Neural crest cell (in vitro differentiated cells): Measurements from ENCODE around the gene NRBP1. TPM values are rescaled to one million over a fixed set of nuclear protein-coding genes. Genes with fewer than 3 reads are reported as not detected.
A peak's percentile ranks its signal among the peaks of the same experiment; 100 is the strongest.

ENCODE experiments used
- DNase-seq: peaks from one replicate; pipeline ENCODE4 v3.0.0; 2021; ENCODE audit warnings: low read depth, mixed read lengths, low spot score
- H3K27ac Mint-ChIP-seq: one replicate; pipeline ENCODE4 v1.8.0; 2021; ENCODE audit warnings: mild to moderate bottlenecking, mixed read lengths; ENCODE audit not compliant: unreplicated experiment
- H3K27me3 Mint-ChIP-seq: 2 replicates; pipeline ENCODE4 v1.8.0; 2021; ENCODE audit warnings: low read depth, mild to moderate bottlenecking, mixed read lengths
- H3K36me3 Mint-ChIP-seq: 2 replicates; pipeline ENCODE4 v1.8.0; 2021; ENCODE audit warnings: low read depth, mild to moderate bottlenecking, mixed read lengths
- H3K4me1 Mint-ChIP-seq: 2 replicates; pipeline ENCODE4 v1.8.0; 2021; ENCODE audit warnings: mixed read lengths
- H3K4me3 Mint-ChIP-seq: one replicate; pipeline ENCODE4 v1.8.0; 2021; ENCODE audit warnings: mild to moderate bottlenecking, mixed read lengths
- H3K9me3 Mint-ChIP-seq: 2 replicates; pipeline ENCODE4 v1.8.0; 2021; ENCODE audit warnings: mixed read lengths
- CTCF ChIP-seq: fragments of 200-600 bp; sonication (generic); conservative IDR thresholded peaks from 2 replicates; pipeline ENCODE4 v1.5.0; 2021; ENCODE audit warnings: antibody characterized with exemption, mild to moderate bottlenecking
- long read RNA-seq: library from polyadenylated mRNA; unstranded; transcript quantifications from one replicate; pipeline ENCODE4 v2.0.0, GENCODE V29; 2020
- total RNA-seq: library from RNA; stranded (reverse); gene quantifications from 2 replicates; pipeline ENCODE4 v1.2.1, GENCODE V29; 2021

NRBP1 gene
- 107 TPM in 2 replicates for total RNA-seq
- long read RNA-seq, transcript NRBP1-203 (18 exons, 2,163 nt) = major isoform, 9 of 105 reads
- long read RNA-seq, partial matches to known transcripts = 91 of 105 reads
- long read RNA-seq, other reads (novel, unspliced or antisense) = 5 of 105 reads

GRCh38 chr2:27428213-27428977, at the start of gene NRBP1:
Gene NRBP1 (plus strand): TSS chr2:27428631. CDS start chr2:27433274, 4,643 bp downstream.
- TF ChIP-seq CTCF = no peak
- H3K27ac Mint-ChIP-seq = peak within 1 kb of the TSS; percentile 98
- H3K4me1 Mint-ChIP-seq = peaks cover 27% of the 10 kb centered on the region
- H3K27me3 Mint-ChIP-seq = no peaks in the 10 kb centered on the region
- peaks cover 9% of the 10 kb centered on the region for H3K36me3 Mint-ChIP-seq
- no peaks in the 10 kb centered on the region for H3K9me3 Mint-ChIP-seq
- peak; percentile 89 for DNase-seq
- H3K4me3 Mint-ChIP-seq = peak within 1 kb of the TSS; percentile 100

- no peak for DNase-seq
- H3K27ac Mint-ChIP-seq = peak overlapping the region; percentile 59
- H3K9me3 Mint-ChIP-seq = no peaks in the 10 kb centered on the region
- H3K4me1 Mint-ChIP-seq = peaks cover 26% of the 10 kb centered on the region
- TF ChIP-seq CTCF = no peak
- peaks cover 19% of the 10 kb centered on the region for H3K36me3 Mint-ChIP-seq
- H3K4me3 Mint-ChIP-seq = peak overlapping the region; percentile 94
- H3K27me3 Mint-ChIP-seq = peaks cover 13% of the 10 kb centered on the region
Observed at GRCh38 chr2:27378809-27379290, 49.6 kb upstream of the NRBP1 start.

- peaks cover 24% of the 10 kb centered on the region for H3K36me3 Mint-ChIP-seq
- H3K9me3 Mint-ChIP-seq = no peaks in the 10 kb centered on the region
Observed at GRCh38 chr2:27379383-27379835, 49.0 kb upstream of the NRBP1 start.

GRCh38 chr2:27379836-27380625, 48.4 kb upstream of the NRBP1 start:
- DNase-seq = peak; percentile 71
- H3K4me1 Mint-ChIP-seq = peaks cover 26% of the 10 kb centered on the region
- H3K27me3 Mint-ChIP-seq = peaks cover 10% of the 10 kb centered on the region
- H3K9me3 Mint-ChIP-seq = no peaks in the 10 kb centered on the region
- peak overlapping the region; percentile 94 for H3K4me3 Mint-ChIP-seq
- peaks cover 22% of the 10 kb centered on the region for H3K36me3 Mint-ChIP-seq
- peak overlapping the region; percentile 54 for H3K27ac Mint-ChIP-seq
- no peak for TF ChIP-seq CTCF

More at GRCh38 chr2:27379383-27379835, 49.0 kb upstream of the NRBP1 start:
- DNase-seq = no peak
- Mint-ChIP-seq H3K4me1 (peaks cover 26% of the 10 kb centered on the region), H3K4me3 (peak overlapping the region; percentile 94), H3K27ac (peak overlapping the region; percentile 54), H3K27me3 (peaks cover 13% of the 10 kb centered on the region)
- TF ChIP-seq CTCF = no peak
